Subcutaneous adipose tissue (tissue), 4 donors: ENCODE measurements around the gene GARIN1A. TPM values are rescaled to one million over a fixed set of nuclear protein-coding genes. Genes with fewer than 3 reads are reported as not detected.

Source experiments
- CTCF ChIP-seq: fragments of 450-650 bp; IDR thresholded peaks from one replicate; pipeline ENCODE4 v1.5.1; 2016; ENCODE audit warnings: low read depth, mild to moderate bottlenecking, control low read depth, antibody characterized with exemption, moderate library complexity
- total RNA-seq, 4 donors: library from RNA; depleted of rRNA; stranded (reverse); fragments of >200 nt; gene quantifications; one replicate each; pipeline ENCODE4 v1.1.0, GENCODE V29; 2016

The GARIN1A gene
- 1 to 10 TPM in 3 of 4 donors, under 1 TPM in 1; 0.49 to 2.7 (median 2.1) TPM for total RNA-seq

DNA sequence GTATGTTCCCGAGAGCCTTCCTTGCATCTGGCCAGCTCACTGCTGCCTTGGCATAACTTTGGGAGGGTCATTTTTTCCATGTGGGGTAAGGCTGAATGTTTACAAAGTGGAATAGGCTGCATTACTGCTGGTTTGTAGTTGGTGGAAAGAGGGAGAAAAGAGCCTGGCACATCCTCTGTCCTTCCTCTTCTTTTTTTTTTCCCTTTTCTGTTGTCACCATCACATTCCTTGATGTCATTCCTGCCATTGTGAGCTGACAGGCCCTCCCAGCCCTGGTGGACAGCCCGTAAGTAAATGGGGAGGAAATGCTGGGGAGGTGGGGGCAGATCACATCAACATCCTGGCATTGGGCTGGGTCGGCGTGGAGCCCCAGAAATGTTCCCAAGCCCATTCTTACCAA lies at the start of gene GARIN1A:
GARIN1A (plus strand) TSS at position 301 of the 400 bp plus-strand sequence. CDS start 106 bp downstream, outside the sequence.
- TF ChIP-seq CTCF, result no peak

- no peak for TF ChIP-seq CTCF
These were observed 11.5 kb upstream of the GARIN1A start for GRCh38 chr7:128660596-128660995.

DNA sequence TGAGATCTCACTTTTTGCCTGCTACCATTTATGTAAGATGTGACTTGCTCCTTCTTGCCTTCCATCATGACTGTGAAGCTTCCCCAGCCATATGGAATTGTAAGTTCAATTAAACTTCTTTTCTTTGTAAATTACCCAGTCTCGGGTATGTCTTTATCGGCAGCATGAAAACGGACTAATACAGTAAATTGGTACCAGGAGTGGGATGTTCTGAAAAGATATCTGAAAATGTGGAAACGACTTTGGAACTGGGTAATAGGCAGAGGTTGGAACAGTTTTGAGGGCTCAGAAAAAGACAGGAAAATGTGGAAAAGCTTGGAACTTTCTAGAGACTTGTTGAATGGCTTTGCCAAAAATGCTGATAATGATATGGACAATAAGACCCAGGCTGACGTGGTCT lies 10.6 kb upstream of the GARIN1A start:
- no peak for TF ChIP-seq CTCF

- no peak for TF ChIP-seq CTCF
These were observed 10.0 kb upstream of the GARIN1A start for GRCh38 chr7:128662091-128662490.

- no peak for TF ChIP-seq CTCF
These were observed 7.0 kb upstream of the GARIN1A start for GRCh38 chr7:128665057-128665456.

GRCh38 chr7:128666200-128666599 lies 5.9 kb upstream of the GARIN1A start:
- no peak for TF ChIP-seq CTCF

- TF ChIP-seq CTCF, result no peak
These were observed 930 bp downstream of the GARIN1A start for GRCh38 chr7:128672927-128673517.
